OCI-M1 (cell line): ENCODE measurements around the gene CEBPA.

Source experiments
- DNase-seq: peaks from one replicate; lab custom pipeline; 2025; lab: John Stamatoyannopoulos, UW

Gene CEBPA

GRCh38 chr19:33302175-33302973 is at the start of gene CEBPA:
Gene CEBPA (minus strand): TSS chr19:33302534. CDS start chr19:33302414, 120 bp downstream.
- peak; percentile 88 for DNase-seq

- no peak for DNase-seq
Measured at GRCh38 chr19:33350538-33351309, 48.4 kb upstream of the CEBPA start.

GRCh38 chr19:33349319-33350289 is 47.3 kb upstream of the CEBPA start:
- DNase-seq: no peak

GRCh38 chr19:33348301-33349010 is 46.1 kb upstream of the CEBPA start:
- peak; percentile 41 for DNase-seq

- no peak for DNase-seq
Measured at GRCh38 chr19:33347300-33347699, 45.0 kb upstream of the CEBPA start.

- no peak for DNase-seq
Measured at GRCh38 chr19:33346665-33347064, 44.3 kb upstream of the CEBPA start.

- DNase-seq: no peak
Measured at GRCh38 chr19:33345163-33345562, 42.8 kb upstream of the CEBPA start.

GRCh38 chr19:33344573-33344925 is 42.2 kb upstream of the CEBPA start:
- DNase-seq: no peak

- no peak for DNase-seq
Measured at GRCh38 chr19:33343859-33344572, 41.7 kb upstream of the CEBPA start.

- DNase-seq: no peak
Measured at GRCh38 chr19:33343301-33343700, 41.0 kb upstream of the CEBPA start.

GRCh38 chr19:33340991-33341390 is 38.7 kb upstream of the CEBPA start:
- DNase-seq: no peak

- DNase-seq: no peak
Measured at GRCh38 chr19:33339016-33339984, 37.0 kb upstream of the CEBPA start.

GRCh38 chr19:33335446-33335845 is 33.1 kb upstream of the CEBPA start:
- DNase-seq: no peak

GRCh38 chr19:33334271-33334670 is 31.9 kb upstream of the CEBPA start:
- DNase-seq: no peak

GRCh38 chr19:33333642-33334041 is 31.3 kb upstream of the CEBPA start:
- DNase-seq: peak; percentile 26

GRCh38 chr19:33333151-33333550 is 30.8 kb upstream of the CEBPA start:
- no peak for DNase-seq

- DNase-seq: peak; percentile 54
Measured at GRCh38 chr19:33332248-33332647, 29.9 kb upstream of the CEBPA start.

- no peak for DNase-seq
Measured at GRCh38 chr19:33329736-33330135, 27.4 kb upstream of the CEBPA start.

- no peak for DNase-seq
Measured at GRCh38 chr19:33329060-33329459, 26.7 kb upstream of the CEBPA start.

- no peak for DNase-seq
Measured at GRCh38 chr19:33325920-33326319, 23.6 kb upstream of the CEBPA start.
